GM12878 (cell line): Measurements from ENCODE around the gene FCHSD2. TPM values are rescaled to one million over a fixed set of nuclear protein-coding genes. Genes with fewer than 3 reads are reported as not detected.

Experiments
- DPF2 ChIP-seq: fragments of 450-650 bp; IDR thresholded peaks from 2 replicates; pipeline ENCODE4 v1.6.1; 2017; ENCODE audit warnings: mild to moderate bottlenecking
- FOXK2 ChIP-seq: fragments of 450-650 bp; IDR thresholded peaks from 2 replicates; pipeline ENCODE4 v1.6.1; 2017; ENCODE audit warnings: mild to moderate bottlenecking, moderate library complexity
- FOXM1 ChIP-seq: IDR thresholded peaks from 2 replicates; pipeline ENCODE4 v1.6.1; 2012; ENCODE audit warnings: low read depth, mild to moderate bottlenecking, inconsistent platforms, low read length, moderate library complexity
- GATAD2B ChIP-seq: fragments of 450-650 bp; conservative IDR thresholded peaks from 2 replicates; pipeline ENCODE4 v1.6.1; 2017; ENCODE audit warnings: low read depth, mild to moderate bottlenecking, moderate library complexity
- HDGF ChIP-seq: fragments of 450-650 bp; IDR thresholded peaks from 2 replicates; pipeline ENCODE4 v1.6.1; 2016; ENCODE audit warnings: antibody characterized with exemption
- IRF4 ChIP-seq: IDR thresholded peaks from 2 replicates; pipeline ENCODE4 v1.6.1; 2011; ENCODE audit warnings: low read depth, low read length
- MYC ChIP-seq: IDR thresholded peaks from 2 replicates; pipeline ENCODE4 v1.6.1; 2011; ENCODE audit warnings: mild to moderate bottlenecking, low read length, moderate library complexity, inconsistent platforms; ENCODE audit not compliant: insufficient read depth, insufficient replicate concordance, insufficient read length, severe bottlenecking
- NBN ChIP-seq: fragments of 450-650 bp; IDR thresholded peaks from 2 replicates; pipeline ENCODE4 v1.6.1; 2016
- NFXL1 ChIP-seq: fragments of 450-650 bp; IDR thresholded peaks from 2 replicates; pipeline ENCODE4 v1.6.1; 2017; ENCODE audit warnings: antibody characterized with exemption, mild to moderate bottlenecking, borderline replicate concordance
- NR2F1 ChIP-seq: fragments of 450-650 bp; conservative IDR thresholded peaks from 2 replicates; pipeline ENCODE4 v1.6.1; 2017; ENCODE audit warnings: mild to moderate bottlenecking
- PAX8 ChIP-seq: fragments of 450-650 bp; IDR thresholded peaks from 2 replicates; pipeline ENCODE4 v1.6.1; 2017; ENCODE audit warnings: mild to moderate bottlenecking, moderate library complexity
- POU2F2 ChIP-seq: IDR thresholded peaks from 3 replicates; pipeline ENCODE4 v1.6.1; 2011; ENCODE audit warnings: low read depth, mild to moderate bottlenecking, low read length, borderline replicate concordance
- RAD21 ChIP-seq: IDR thresholded peaks from 2 replicates; pipeline ENCODE4 v1.6.1; 2011; ENCODE audit warnings: mild to moderate bottlenecking, low read depth, low read length, moderate library complexity; ENCODE audit not compliant: insufficient read depth
- RAD51 ChIP-seq: fragments of 450-650 bp; IDR thresholded peaks from 2 replicates; pipeline ENCODE4 v1.6.1; 2016; ENCODE audit warnings: moderate library complexity, mild to moderate bottlenecking, inconsistent platforms
- SMAD5 ChIP-seq: IDR thresholded peaks from 2 replicates; pipeline ENCODE4 v1.6.1; 2016; ENCODE audit warnings: antibody characterized with exemption, low read depth
- YBX1 ChIP-seq: fragments of 450-650 bp; IDR thresholded peaks from 2 replicates; pipeline ENCODE4 v1.6.1; 2016; ENCODE audit warnings: antibody characterized with exemption
- ZNF207 ChIP-seq: fragments of 450-650 bp; IDR thresholded peaks from 2 replicates; pipeline ENCODE4 v1.6.1; 2014; ENCODE audit warnings: antibody characterized with exemption, mild to moderate bottlenecking, borderline replicate concordance
- polyA plus RNA-seq, 11 experiments: library from polyadenylated mRNA; depleted of rRNA in 4 of 11; unstranded in 6 of 11; stranded (reverse) in 5 of 11; fragments of >200 nt; fragmentation: Nextera tagmentation in 4 of 11; fragmentation: Illumina TruSeq in 1 of 11; extraction: Ambion mirVana in 4 of 11; extraction: Trizol in 1 of 11; gene quantifications; 1 replicate in 1 of 11; 2 replicates in 10 of 11; pipeline versions ENCODE4 v1.2.1 to v1.2.3, GENCODE V29; 2011 to 2016; ENCODE audit warnings: inconsistent platforms in 2 of 11, missing spikeins in 2 of 11, low read depth in 1 of 11
- total RNA-seq, 4 experiments: library from RNA; depleted of rRNA in 3 of 4; stranded (reverse); fragments of >200 nt in 3 of 4; fragmentation: Illumina TruSeq in 1 of 4; extraction: Trizol in 1 of 4; gene quantifications; 2 replicates each; pipeline versions ENCODE4 v1.2.1 to v1.2.3, GENCODE V29; 2013 to 2021
- TF ChIP-seq, protein P1 (sequence below): IDR thresholded peaks from 2 replicates; pipeline ENCODE4 v1.6.1; 2011; ENCODE audit warnings: low read depth, low read length, improper control_type of control experiment, borderline replicate concordance
- TF ChIP-seq, protein P2 (sequence below): IDR thresholded peaks from 2 replicates; pipeline ENCODE4 v1.6.1; 2011; ENCODE audit warnings: mild to moderate bottlenecking, low read depth, low read length, moderate library complexity; ENCODE audit not compliant: insufficient replicate concordance
- TF ChIP-seq, protein P3 (sequence below): fragments of 450-650 bp; IDR thresholded peaks from 2 replicates; pipeline ENCODE4 v1.6.1; 2017; ENCODE audit warnings: mild to moderate bottlenecking, moderate library complexity
- TF ChIP-seq, protein P4 (sequence below): fragments of 450-650 bp; IDR thresholded peaks from 2 replicates; pipeline ENCODE4 v1.6.1; 2017; ENCODE audit warnings: mild to moderate bottlenecking, moderate library complexity
- TF ChIP-seq, protein P5 (sequence below): IDR thresholded peaks from 2 replicates; pipeline ENCODE4 v1.6.1; 2012; ENCODE audit warnings: low read depth, low read length, improper control_type of control experiment

FCHSD2 gene
- total and polyA plus RNA-seq, 10 of the 15 experiments (the other 5 are each of a cell fraction or from before 2014, with no cell fraction given), result 13.2 to 89.8 (median 47.8) TPM

DNA sequence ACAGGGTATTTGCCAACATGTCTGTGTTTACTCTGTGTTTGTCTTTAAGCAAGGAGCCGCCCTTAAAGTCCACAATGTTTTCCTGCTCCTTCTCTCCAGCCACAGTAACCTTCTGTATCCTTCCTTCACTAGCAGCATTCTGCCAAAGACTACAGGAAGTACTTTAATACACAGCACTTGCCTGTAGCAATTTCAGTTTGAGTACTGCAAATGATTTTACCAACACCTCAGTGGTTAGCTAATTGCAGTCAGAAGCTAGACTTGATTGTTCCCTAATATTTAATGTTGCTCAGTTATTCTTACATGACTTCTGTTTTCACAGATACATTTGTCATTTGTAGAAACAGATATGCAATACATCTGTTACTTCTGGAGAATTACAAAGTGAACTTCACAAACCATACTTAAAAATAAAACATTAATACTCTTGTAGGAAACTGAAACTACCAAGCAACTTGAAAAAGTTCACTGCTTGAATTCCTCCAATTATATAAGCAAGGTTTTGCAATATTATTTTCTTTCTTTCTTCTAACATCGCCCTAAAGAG is 69.1 kb downstream of the FCHSD2 start (continued):
- TF ChIP-seq, protein P1, sequence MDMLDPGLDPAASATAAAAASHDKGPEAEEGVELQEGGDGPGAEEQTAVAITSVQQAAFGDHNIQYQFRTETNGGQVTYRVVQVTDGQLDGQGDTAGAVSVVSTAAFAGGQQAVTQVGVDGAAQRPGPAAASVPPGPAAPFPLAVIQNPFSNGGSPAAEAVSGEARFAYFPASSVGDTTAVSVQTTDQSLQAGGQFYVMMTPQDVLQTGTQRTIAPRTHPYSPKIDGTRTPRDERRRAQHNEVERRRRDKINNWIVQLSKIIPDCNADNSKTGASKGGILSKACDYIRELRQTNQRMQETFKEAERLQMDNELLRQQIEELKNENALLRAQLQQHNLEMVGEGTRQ, result no peak
- TF ChIP-seq SMAD5 (no peak), RAD51 (no peak), DPF2 (peak; percentile 91), YBX1 (no peak), ZNF207 (no peak), PAX8 (no peak), GATAD2B (no peak), NBN (peak; percentile 66; the same call in 1 of the 2 replicates), NR2F1 (no peak), POU2F2 (no peak), FOXM1 (peak; percentile 61; the same call in 1 of the 2 replicates), NFXL1 (no peak), RAD21 (no peak), HDGF (no peak), MYC (no peak), FOXK2 (no peak), IRF4 (peak; percentile 31; the same call in 1 of the 2 replicates)
- TF ChIP-seq, protein P2, sequence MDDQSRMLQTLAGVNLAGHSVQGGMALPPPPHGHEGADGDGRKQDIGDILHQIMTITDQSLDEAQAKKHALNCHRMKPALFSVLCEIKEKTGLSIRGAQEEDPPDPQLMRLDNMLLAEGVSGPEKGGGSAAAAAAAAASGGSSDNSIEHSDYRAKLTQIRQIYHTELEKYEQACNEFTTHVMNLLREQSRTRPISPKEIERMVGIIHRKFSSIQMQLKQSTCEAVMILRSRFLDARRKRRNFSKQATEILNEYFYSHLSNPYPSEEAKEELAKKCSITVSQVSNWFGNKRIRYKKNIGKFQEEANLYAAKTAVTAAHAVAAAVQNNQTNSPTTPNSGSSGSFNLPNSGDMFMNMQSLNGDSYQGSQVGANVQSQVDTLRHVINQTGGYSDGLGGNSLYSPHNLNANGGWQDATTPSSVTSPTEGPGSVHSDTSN, result no peak
- TF ChIP-seq, protein P3, sequence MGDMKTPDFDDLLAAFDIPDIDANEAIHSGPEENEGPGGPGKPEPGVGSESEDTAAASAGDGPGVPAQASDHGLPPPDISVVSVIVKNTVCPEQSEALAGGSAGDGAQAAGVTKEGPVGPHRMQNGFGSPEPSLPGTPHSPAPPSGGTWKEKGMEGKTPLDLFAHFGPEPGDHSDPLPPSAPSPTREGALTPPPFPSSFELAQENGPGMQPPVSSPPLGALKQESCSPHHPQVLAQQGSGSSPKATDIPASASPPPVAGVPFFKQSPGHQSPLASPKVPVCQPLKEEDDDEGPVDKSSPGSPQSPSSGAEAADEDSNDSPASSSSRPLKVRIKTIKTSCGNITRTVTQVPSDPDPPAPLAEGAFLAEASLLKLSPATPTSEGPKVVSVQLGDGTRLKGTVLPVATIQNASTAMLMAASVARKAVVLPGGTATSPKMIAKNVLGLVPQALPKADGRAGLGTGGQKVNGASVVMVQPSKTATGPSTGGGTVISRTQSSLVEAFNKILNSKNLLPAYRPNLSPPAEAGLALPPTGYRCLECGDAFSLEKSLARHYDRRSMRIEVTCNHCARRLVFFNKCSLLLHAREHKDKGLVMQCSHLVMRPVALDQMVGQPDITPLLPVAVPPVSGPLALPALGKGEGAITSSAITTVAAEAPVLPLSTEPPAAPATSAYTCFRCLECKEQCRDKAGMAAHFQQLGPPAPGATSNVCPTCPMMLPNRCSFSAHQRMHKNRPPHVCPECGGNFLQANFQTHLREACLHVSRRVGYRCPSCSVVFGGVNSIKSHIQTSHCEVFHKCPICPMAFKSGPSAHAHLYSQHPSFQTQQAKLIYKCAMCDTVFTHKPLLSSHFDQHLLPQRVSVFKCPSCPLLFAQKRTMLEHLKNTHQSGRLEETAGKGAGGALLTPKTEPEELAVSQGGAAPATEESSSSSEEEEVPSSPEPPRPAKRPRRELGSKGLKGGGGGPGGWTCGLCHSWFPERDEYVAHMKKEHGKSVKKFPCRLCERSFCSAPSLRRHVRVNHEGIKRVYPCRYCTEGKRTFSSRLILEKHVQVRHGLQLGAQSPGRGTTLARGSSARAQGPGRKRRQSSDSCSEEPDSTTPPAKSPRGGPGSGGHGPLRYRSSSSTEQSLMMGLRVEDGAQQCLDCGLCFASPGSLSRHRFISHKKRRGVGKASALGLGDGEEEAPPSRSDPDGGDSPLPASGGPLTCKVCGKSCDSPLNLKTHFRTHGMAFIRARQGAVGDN, result no peak
- TF ChIP-seq, protein P4, sequence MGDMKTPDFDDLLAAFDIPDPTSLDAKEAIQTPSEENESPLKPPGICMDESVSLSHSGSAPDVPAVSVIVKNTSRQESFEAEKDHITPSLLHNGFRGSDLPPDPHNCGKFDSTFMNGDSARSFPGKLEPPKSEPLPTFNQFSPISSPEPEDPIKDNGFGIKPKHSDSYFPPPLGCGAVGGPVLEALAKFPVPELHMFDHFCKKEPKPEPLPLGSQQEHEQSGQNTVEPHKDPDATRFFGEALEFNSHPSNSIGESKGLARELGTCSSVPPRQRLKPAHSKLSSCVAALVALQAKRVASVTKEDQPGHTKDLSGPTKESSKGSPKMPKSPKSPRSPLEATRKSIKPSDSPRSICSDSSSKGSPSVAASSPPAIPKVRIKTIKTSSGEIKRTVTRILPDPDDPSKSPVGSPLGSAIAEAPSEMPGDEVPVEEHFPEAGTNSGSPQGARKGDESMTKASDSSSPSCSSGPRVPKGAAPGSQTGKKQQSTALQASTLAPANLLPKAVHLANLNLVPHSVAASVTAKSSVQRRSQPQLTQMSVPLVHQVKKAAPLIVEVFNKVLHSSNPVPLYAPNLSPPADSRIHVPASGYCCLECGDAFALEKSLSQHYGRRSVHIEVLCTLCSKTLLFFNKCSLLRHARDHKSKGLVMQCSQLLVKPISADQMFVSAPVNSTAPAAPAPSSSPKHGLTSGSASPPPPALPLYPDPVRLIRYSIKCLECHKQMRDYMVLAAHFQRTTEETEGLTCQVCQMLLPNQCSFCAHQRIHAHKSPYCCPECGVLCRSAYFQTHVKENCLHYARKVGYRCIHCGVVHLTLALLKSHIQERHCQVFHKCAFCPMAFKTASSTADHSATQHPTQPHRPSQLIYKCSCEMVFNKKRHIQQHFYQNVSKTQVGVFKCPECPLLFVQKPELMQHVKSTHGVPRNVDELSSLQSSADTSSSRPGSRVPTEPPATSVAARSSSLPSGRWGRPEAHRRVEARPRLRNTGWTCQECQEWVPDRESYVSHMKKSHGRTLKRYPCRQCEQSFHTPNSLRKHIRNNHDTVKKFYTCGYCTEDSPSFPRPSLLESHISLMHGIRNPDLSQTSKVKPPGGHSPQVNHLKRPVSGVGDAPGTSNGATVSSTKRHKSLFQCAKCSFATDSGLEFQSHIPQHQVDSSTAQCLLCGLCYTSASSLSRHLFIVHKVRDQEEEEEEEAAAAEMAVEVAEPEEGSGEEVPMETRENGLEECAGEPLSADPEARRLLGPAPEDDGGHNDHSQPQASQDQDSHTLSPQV, result no peak
- TF ChIP-seq, protein P5, sequence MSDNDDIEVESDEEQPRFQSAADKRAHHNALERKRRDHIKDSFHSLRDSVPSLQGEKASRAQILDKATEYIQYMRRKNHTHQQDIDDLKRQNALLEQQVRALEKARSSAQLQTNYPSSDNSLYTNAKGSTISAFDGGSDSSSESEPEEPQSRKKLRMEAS, result no peak
- TF ChIP-seq, all 136 proteins: peak for 34
